GM03348 (cell line): Measurements from ENCODE around the gene TM9SF3.

ENCODE experiments used
- DNase-seq: peaks from one replicate; pipeline ENCODE4 v3.0.0; 2012; ENCODE audit warnings: low spot score

TM9SF3 gene

DNA sequence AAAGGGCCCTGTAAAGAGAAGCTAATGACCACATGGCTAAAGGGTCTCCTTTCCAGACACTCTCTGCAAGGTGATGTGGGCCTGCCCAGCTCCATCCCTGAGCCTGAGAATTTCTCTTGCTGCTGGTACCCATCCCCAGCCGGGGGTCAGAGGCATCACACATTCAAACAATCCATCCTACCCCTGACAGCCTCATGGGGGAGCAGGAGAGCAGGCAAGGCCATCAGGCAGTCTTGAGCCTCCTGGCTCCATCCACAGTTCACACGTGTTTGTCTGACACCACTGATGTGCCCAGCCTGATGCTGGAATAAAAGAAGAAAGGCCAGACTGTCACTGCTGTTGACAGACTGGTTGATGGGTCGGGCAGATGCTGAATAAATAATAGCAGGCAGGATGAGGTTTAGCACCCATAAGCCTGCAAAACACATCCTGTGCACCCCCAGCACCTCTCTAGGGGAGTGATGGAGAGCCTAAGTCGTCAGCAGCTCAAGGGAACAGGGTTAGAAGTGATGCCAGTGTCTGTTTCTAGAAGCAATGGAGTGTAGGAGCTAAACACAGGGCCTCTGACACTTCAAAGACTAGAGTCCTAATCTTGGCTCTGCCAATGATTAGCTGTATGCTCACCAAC is 116.6 kb downstream of the TM9SF3 start:
- DNase-seq: peak; percentile 60

DNA sequence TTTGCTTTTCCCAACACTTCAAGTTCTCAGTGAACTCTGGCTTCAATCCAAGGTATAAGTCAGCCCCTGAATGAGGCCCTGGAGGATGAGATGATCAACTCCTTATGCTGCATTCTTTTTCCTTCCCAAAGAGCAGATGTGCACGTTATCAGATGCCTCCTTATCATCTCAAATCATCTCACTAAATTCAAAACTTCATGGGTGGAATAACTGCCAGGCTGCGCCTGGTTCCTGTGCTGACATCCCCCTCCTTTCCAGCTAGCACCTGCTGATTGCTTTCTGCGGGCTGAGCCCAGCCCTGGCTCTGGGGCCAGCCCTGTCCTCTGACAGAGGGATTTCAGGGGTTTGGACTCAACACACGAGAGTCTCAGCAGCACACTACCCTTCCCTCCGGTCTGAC is 118.0 kb downstream of the TM9SF3 start:
- no peak for DNase-seq
